ENCODE measurements around the gene NUDT19.

DNA sequence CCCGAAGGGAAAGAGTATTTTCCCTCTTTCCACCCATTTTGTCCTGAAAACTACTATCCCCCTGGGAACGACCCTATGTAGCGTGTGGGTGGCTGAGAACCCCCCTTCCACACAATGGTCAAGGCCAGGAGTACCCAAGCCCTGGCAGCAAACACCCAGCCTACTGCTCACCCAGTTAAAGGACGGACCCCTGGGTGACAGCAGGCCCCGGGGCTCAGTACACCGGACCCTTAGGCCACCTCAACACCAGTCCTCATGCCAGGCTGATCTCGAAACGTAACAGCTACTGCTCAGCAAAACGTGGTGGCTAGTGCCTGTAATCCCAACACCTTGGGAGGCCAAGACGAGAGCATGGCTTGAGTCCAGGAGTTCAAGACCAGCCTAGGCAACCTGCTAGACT is 18.0 kb upstream of the NUDT19 start:
- TF ChIP-seq CTCF (conservative IDR thresholded peaks at IDR 0.05) = no peak
- TF ChIP-seq ZFX (IDR thresholded peaks at IDR 0.05) = no peak
